Lower leg skin (tissue), 3 donors: ENCODE measurements around the gene HOPX.
"Not testable (repeated sequence)": the region's sequence is repeated elsewhere in the genome, so short reads cannot be mapped to it uniquely, and the experiment has no call there.

ENCODE experiments used
- CTCF ChIP-seq, 3 donors: fragments of 450-650 bp; IDR thresholded peaks; one replicate each; pipeline ENCODE4 v1.5.1; 2016; ENCODE audit warnings: antibody characterized with exemption in 3 of 3, mild to moderate bottlenecking in 3 of 3, moderate library complexity in 2 of 3
- POLR2A ChIP-seq, 2 donors: fragments of 450-650 bp; IDR thresholded peaks; one replicate each; pipeline ENCODE4 v1.6.1; 2016 to 2017; ENCODE audit warnings: antibody characterized with exemption in 2 of 2, mild to moderate bottlenecking in 1 of 2, moderate library complexity in 1 of 2

DNA sequence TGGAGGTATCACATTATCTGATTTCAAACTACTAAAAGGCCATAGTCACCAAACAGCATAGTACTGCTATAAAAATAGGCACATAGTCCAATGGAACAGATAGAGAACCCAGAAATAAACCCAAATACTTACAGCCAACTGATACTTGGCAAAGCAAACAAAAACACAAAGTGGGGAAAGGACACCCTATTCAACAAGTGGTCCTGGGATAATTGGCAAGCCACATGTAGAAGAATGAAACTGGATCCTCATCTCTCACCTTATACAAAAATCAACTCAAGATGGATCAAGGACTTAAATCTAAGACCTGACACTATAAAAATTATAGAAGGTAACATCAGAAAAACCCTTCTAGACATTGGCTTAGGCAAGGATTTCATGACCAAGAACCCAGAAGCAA, 70.9 kb downstream of the HOPX start:
- TF ChIP-seq CTCF, POLR2A (IDR thresholded peaks at IDR 0.05): not testable (repeated sequence)
